Thyroid gland (tissue), 4 donors: Measurements from ENCODE around the gene PDE10A.

ENCODE experiments used
- CTCF ChIP-seq, 6 experiments: fragments of 200-600 bp in 3 of 6; fragments of 450-650 bp in 3 of 6; sonication (generic) in 3 of 6; IDR thresholded peaks; one replicate each; pipeline ENCODE4 v1.5.1; 2016 to 2019; ENCODE audit warnings: antibody characterized with exemption in 6 of 6, mild to moderate bottlenecking in 2 of 6, inconsistent platforms in 1 of 6, moderate library complexity in 1 of 6
- POLR2A ChIP-seq, 2 donors: fragments of 450-650 bp; IDR thresholded peaks; one replicate each; pipeline ENCODE4 v1.6.1; 2017; ENCODE audit warnings: antibody characterized with exemption in 2 of 2, mild to moderate bottlenecking in 2 of 2, moderate library complexity in 1 of 2

DNA sequence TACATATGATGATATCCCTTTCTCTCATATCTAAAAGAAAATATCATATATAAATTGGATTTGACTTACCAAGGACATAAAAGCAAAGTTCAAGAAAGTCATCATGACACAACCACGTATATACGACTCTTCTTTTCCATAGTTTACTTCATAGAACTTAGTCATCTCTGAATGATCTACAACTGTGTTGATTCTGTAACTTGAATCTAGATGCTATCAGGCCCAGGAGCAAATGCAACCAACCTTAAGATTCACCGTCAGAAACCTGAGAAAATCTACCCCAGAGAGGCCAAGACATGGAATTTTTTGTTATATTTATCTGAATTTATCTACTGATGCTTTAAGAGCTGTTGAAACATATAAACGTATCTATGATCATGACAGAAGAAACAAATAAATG lies 165.6 kb downstream of the PDE10A start:
- no peak for TF ChIP-seq POLR2A (IDR thresholded peaks at IDR 0.05)
- no peak for TF ChIP-seq CTCF (IDR thresholded peaks at IDR 0.05)
